H1 (cell line): ENCODE results near the gene MPP3. TPM values are rescaled to one million over a fixed set of nuclear protein-coding genes. Genes with fewer than 3 reads are reported as not detected.

Source experiments
- CTCF ChIA-PET: fragments of 300-600 bp; sonication (Branson Sonifier 250); formaldehyde crosslinking; loops from one replicate; lab custom pipeline; 2021; ENCODE audit not compliant: partially characterized antibody; lab: Charles Lee
- POLR2A ChIA-PET: fragments of 300-600 bp; sonication (Branson Sonifier 250); formaldehyde crosslinking; loops from one replicate; lab custom pipeline; 2021; ENCODE audit warnings: inconsistent platforms; ENCODE audit not compliant: partially characterized antibody; lab: Charles Lee
- DNase-seq, 2 experiments: peaks; one replicate each; pipeline versions ENCODE4 v3.0.0 to v3.0.0-alpha.2; 2010 to 2022; ENCODE audit warnings: low spot score in 2 of 2, low read depth in 1 of 2, mixed read lengths in 1 of 2
- FAIRE-seq: peaks from 2 replicates; lab custom pipeline; 2011; peaks lifted over from hg19 to GRCh38; lab: Jason Lieb, UNC
- H2AFZ ChIP-seq: 2 replicates; pipeline ENCODE4 v1.8.1; 2012; ENCODE audit warnings: low read length, inconsistent platforms
- H2AK5ac ChIP-seq: 2 replicates; pipeline ENCODE4 v1.6.1; 2013; ENCODE audit warnings: low read depth, low read length
- H2BK120ac ChIP-seq: replicated peaks from 2 replicates; pipeline ENCODE3; 2013; ENCODE audit warnings: low read depth, low read length, inconsistent platforms
- H2BK12ac ChIP-seq: 2 replicates; pipeline ENCODE4 v1.6.1; 2013; ENCODE audit warnings: low read depth, low read length
- H2BK15ac ChIP-seq: 2 replicates; pipeline ENCODE4 v1.6.1; 2013; ENCODE audit warnings: low read length
- H2BK20ac ChIP-seq: 2 replicates; pipeline ENCODE4 v1.6.1; 2013; ENCODE audit warnings: low read length
- H2BK5ac ChIP-seq: 2 replicates; pipeline ENCODE4 v1.6.1; 2013; ENCODE audit warnings: low read depth, low read length
- H3K14ac ChIP-seq: 2 replicates; pipeline ENCODE4 v1.6.1; 2013; ENCODE audit warnings: inconsistent platforms; ENCODE audit not compliant: insufficient read length
- H3K18ac ChIP-seq: 2 replicates; pipeline ENCODE4 v1.6.1; 2013; ENCODE audit warnings: low read length; ENCODE audit errors: extremely low read depth
- H3K23ac ChIP-seq: 2 replicates; pipeline ENCODE4 v1.6.1; 2013; ENCODE audit warnings: inconsistent platforms; ENCODE audit not compliant: insufficient read length
- H3K23me2 ChIP-seq: 2 replicates; pipeline ENCODE4 v1.6.1; 2013; ENCODE audit warnings: low read depth, low read length
- H3K27ac ChIP-seq: 2 replicates; pipeline ENCODE4 v1.6.1; 2011; ENCODE audit warnings: low read depth, low read length, inconsistent platforms
- H3K27me3 ChIP-seq, 4 experiments: replicated peaks in 1 of 4; 1 replicate in 1 of 4; 2 replicates in 3 of 4; pipeline versions ENCODE4 v1.6.1 to v1.8.1; 2011 to 2013; ENCODE audit warnings: low read length in 3 of 4, mild to moderate bottlenecking in 3 of 4, inconsistent platforms in 2 of 4, mixed read lengths in 2 of 4, moderate library complexity in 1 of 4; ENCODE audit not compliant: control insufficient read depth in 3 of 4, insufficient read depth in 3 of 4; ENCODE audit errors: extremely low read depth in 1 of 4
- H3K36me3 ChIP-seq, 4 experiments: 2 replicates each; pipeline versions ENCODE4 v1.6.1 to v1.8.1; 2011 to 2013; ENCODE audit warnings: mild to moderate bottlenecking in 4 of 4, low read length in 3 of 4, moderate library complexity in 2 of 4, control low read depth in 1 of 4, inconsistent platforms in 1 of 4; ENCODE audit not compliant: insufficient read depth in 4 of 4, control insufficient read depth in 2 of 4
- H3K4ac ChIP-seq: replicated peaks from 2 replicates; pipeline ENCODE3; 2013; ENCODE audit warnings: low read length, low read depth, mixed read lengths, inconsistent platforms; ENCODE audit not compliant: insufficient read length
- H3K4me1 ChIP-seq, 4 experiments: replicated peaks in 1 of 4; 1 replicate in 1 of 4; 2 replicates in 3 of 4; pipeline versions ENCODE4 v1.6.1 to v1.8.1; 2011 to 2013; ENCODE audit warnings: low read length in 3 of 4, inconsistent platforms in 2 of 4, mixed read lengths in 1 of 4; ENCODE audit not compliant: insufficient read depth in 4 of 4, control insufficient read depth in 3 of 4
- H3K4me2 ChIP-seq, 2 experiments: 2 replicates each; pipeline versions ENCODE4 v1.6.1 to v1.8.1; 2011 to 2013; ENCODE audit warnings: low read depth in 2 of 2, low read length in 2 of 2, control low read depth in 1 of 2, inconsistent platforms in 1 of 2, mild to moderate bottlenecking in 1 of 2; ENCODE audit not compliant: insufficient read depth in 1 of 2
- H3K4me3 ChIP-seq, 4 experiments: fragments of 200-600, 300-600 bp in 1 of 4; sonication (generic), shearing (Covaris generic), sonication (Bioruptor Twin) in 1 of 4; 2 replicates each; pipeline versions ENCODE4 v1.5.1 to v1.8.1; 2011 to 2016; ENCODE audit warnings: low read length in 4 of 4, low read depth in 3 of 4, control low read depth in 2 of 4, inconsistent platforms in 2 of 4, mild to moderate bottlenecking in 2 of 4, mixed read lengths in 1 of 4, moderate library complexity in 1 of 4; ENCODE audit not compliant: insufficient read depth in 2 of 4; ENCODE audit errors: extremely low read depth in 1 of 4
- H3K56ac ChIP-seq: replicated peaks from 2 replicates; pipeline ENCODE3; 2013; ENCODE audit warnings: low read depth, mild to moderate bottlenecking, mixed read lengths, low read length, inconsistent platforms; ENCODE audit not compliant: insufficient read length
- H3K79me1 ChIP-seq: 2 replicates; pipeline ENCODE4 v1.6.1; 2013; ENCODE audit warnings: low read depth, low read length, control low read depth
- H3K79me2 ChIP-seq, 2 experiments: 2 replicates each; pipeline versions ENCODE4 v1.6.1 to v1.8.1; 2012 to 2013; ENCODE audit warnings: low read length in 2 of 2, mild to moderate bottlenecking in 2 of 2, inconsistent platforms in 1 of 2; ENCODE audit not compliant: insufficient read depth in 2 of 2, control insufficient read depth in 1 of 2
- H3K9ac ChIP-seq, 4 experiments: replicated peaks in 1 of 4; 1 replicate in 1 of 4; 2 replicates in 3 of 4; pipeline versions ENCODE4 v1.6.1 to v1.8.1; 2011 to 2013; ENCODE audit warnings: low read depth in 3 of 4, low read length in 3 of 4, control low read depth in 2 of 4, mild to moderate bottlenecking in 2 of 4, moderate library complexity in 2 of 4, inconsistent platforms in 1 of 4; ENCODE audit errors: extremely low read depth in 1 of 4
- H3K9me3 ChIP-seq, 2 experiments: 2 replicates each; pipeline versions ENCODE4 v1.6.1 to v1.8.1; 2012 to 2013; ENCODE audit warnings: mild to moderate bottlenecking in 2 of 2, moderate library complexity in 2 of 2, control low read depth in 1 of 2, inconsistent platforms in 1 of 2, low read depth in 1 of 2, low read length in 1 of 2, mixed read lengths in 1 of 2; ENCODE audit not compliant: insufficient read depth in 2 of 2
- H4K20me1 ChIP-seq, 2 experiments: replicated peaks in 1 of 2; 2 replicates each; pipeline versions ENCODE3 to v1.8.1; 2011 to 2013; ENCODE audit warnings: inconsistent platforms in 2 of 2, low read length in 2 of 2, mild to moderate bottlenecking in 1 of 2; ENCODE audit not compliant: insufficient read depth in 2 of 2, control insufficient read depth in 1 of 2
- H4K5ac ChIP-seq: 2 replicates; pipeline ENCODE4 v1.6.1; 2013; ENCODE audit warnings: low read length, low read depth, mixed read lengths, inconsistent platforms; ENCODE audit not compliant: insufficient read length
- H4K8ac ChIP-seq: 2 replicates; pipeline ENCODE4 v1.8.0; 2013; ENCODE audit warnings: mild to moderate bottlenecking, moderate library complexity, low read length, inconsistent platforms; ENCODE audit not compliant: insufficient read depth; ENCODE audit errors: extremely low read depth
- H4K91ac ChIP-seq: replicated peaks from 2 replicates; pipeline ENCODE3; 2013; ENCODE audit warnings: low read length, mixed read lengths, inconsistent platforms; ENCODE audit not compliant: insufficient read length
- ASH2L ChIP-seq: fragments of 200-600, 300-600 bp; sonication (generic); IDR thresholded peaks from one replicate; pipeline ENCODE4 v1.7.1; 2017; ENCODE audit warnings: low read length
- BACH1 ChIP-seq: IDR thresholded peaks from 2 replicates; pipeline ENCODE4 v1.6.1; 2012; ENCODE audit warnings: low read length, improper control_type of control experiment
- CEBPB ChIP-seq: IDR thresholded peaks from 2 replicates; pipeline ENCODE4 v1.6.1; 2012; ENCODE audit warnings: low read depth, low read length
- CHD1 ChIP-seq: IDR thresholded peaks from 2 replicates; pipeline ENCODE4 v1.6.1; 2012; ENCODE audit warnings: low read depth, low read length, improper control_type of control experiment
- CREB1 ChIP-seq: IDR thresholded peaks from 2 replicates; pipeline ENCODE4 v1.6.1; 2012; ENCODE audit warnings: inconsistent platforms
- CTCF ChIP-seq, 3 experiments: IDR thresholded peaks; 1 replicate in 2 of 3; 2 replicates in 1 of 3; pipeline versions ENCODE4 v1.5.1 to v1.6.1; 2011; ENCODE audit warnings: low read length in 3 of 3, mild to moderate bottlenecking in 3 of 3, inconsistent platforms in 2 of 3, low read depth in 1 of 3, moderate library complexity in 1 of 3; ENCODE audit not compliant: insufficient read depth in 1 of 3; ENCODE audit errors: control extremely low read depth in 1 of 3
- HDAC2 ChIP-seq, 2 experiments: fragments of 300-600 bp in 1 of 2; sonication (generic) in 1 of 2; IDR thresholded peaks; 2 replicates each; pipeline ENCODE4 v1.6.1; 2011 to 2012; ENCODE audit warnings: low read depth in 2 of 2, low read length in 2 of 2, mild to moderate bottlenecking in 2 of 2, moderate library complexity in 2 of 2, borderline replicate concordance in 1 of 2, inconsistent platforms in 1 of 2
- POLR2A ChIP-seq, 2 experiments: IDR thresholded peaks; 1 replicate in 1 of 2; 2 replicates in 1 of 2; pipeline ENCODE4 v1.6.1; 2011; ENCODE audit warnings: low read depth in 2 of 2, low read length in 2 of 2, mild to moderate bottlenecking in 2 of 2; ENCODE audit errors: control extremely low read depth in 1 of 2
- SIX5 ChIP-seq: IDR thresholded peaks from 2 replicates; pipeline ENCODE4 v1.6.1; 2011; ENCODE audit warnings: mild to moderate bottlenecking, low read depth, low read length
- SP1 ChIP-seq: IDR thresholded peaks from 2 replicates; pipeline ENCODE4 v1.6.1; 2011; ENCODE audit warnings: low read depth, low read length
- SP2 ChIP-seq: IDR thresholded peaks from 2 replicates; pipeline ENCODE4 v1.6.1; 2012; ENCODE audit warnings: mild to moderate bottlenecking, low read length, inconsistent platforms
- TCF12 ChIP-seq: IDR thresholded peaks from 2 replicates; pipeline ENCODE4 v1.6.1; 2011; ENCODE audit warnings: low read depth, mild to moderate bottlenecking, low read length
- ZNF274 ChIP-seq: IDR thresholded peaks from 2 replicates; pipeline ENCODE4 v1.7.0; 2012; ENCODE audit warnings: low read length, borderline replicate concordance; ENCODE audit errors: extremely low read depth
- WGBS, 2 experiments: shearing (Covaris generic) in 1 of 2; methylation state at CpG; one replicate each; pipeline versions ENCODE4 v1.1.6 to v1.1.7; 2013 to 2015; ENCODE audit warnings: low lambda C conversion rate in 2 of 2, mixed read lengths in 2 of 2, inconsistent platforms in 1 of 2, low coverage in 1 of 2, missing lambda C conversion rate in 1 of 2; ENCODE audit not compliant: insufficient replicate concordance in 2 of 2, insufficient coverage in 1 of 2, insufficient read length in 1 of 2; ENCODE audit errors: extremely low coverage in 1 of 2, missing lambda C conversion rate in 1 of 2; 5-methylcytosine and 5-hydroxymethylcytosine counted together
- polyA plus RNA-seq, 7 experiments: library from polyadenylated mRNA; depleted of rRNA in 3 of 7; stranded (reverse) in 5 of 7; unstranded in 2 of 7; fragments of >200 nt in 5 of 7; fragments of 200-250 nt in 2 of 7; gene quantifications; 1 replicate in 5 of 7; 2 replicates in 1 of 7; 4 replicates in 1 of 7; pipeline versions ENCODE4 v1.2.1 to v1.2.3, GENCODE V29; 2011 to 2013; ENCODE audit warnings: missing spikeins in 2 of 7, mixed read lengths in 2 of 7
- total RNA-seq: library from RNA; stranded (reverse); fragmentation: NEBNext Ultra II Directional; extraction: Animal tissue kit (Norgen Biotek cat#: 25700); gene quantifications from 2 replicates; pipeline ENCODE4 v1.2.1, GENCODE V29; 2021

Gene MPP3
- total and polyA plus RNA-seq, 2 of the 8 experiments (the other 6 are each of a cell fraction or from before 2014, with no cell fraction given), result 3.1 to 6.1 TPM

DNA sequence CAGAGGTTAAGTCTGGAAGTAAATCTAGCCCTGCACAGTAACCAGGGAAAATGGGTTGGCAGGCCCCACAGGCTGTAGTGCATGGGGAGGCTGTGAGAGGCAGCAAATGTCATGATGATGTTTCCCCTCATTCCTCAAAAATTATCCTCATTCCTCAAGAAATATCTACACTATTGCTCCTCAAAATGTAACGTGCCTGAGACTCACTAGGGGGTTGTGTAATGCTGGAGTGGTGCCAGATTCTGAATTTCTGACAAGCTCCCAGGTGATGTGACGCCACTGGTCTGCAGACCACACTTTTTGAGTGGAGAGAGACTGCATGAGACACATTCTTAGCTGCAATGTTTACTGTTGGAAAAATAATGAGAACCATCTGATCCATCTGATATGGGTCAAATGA, 1.2 kb upstream of the MPP3 start:
- Histone ChIP-seq H4K20me1 (peaks cover 0 to 2% of the 10 kb centered on the region in 2 experiments), H3K27ac (no peak overlapping the region), H3K9ac (no peak overlapping the region), H2AK5ac (no peak overlapping the region), H3K79me2 (no peaks in the 10 kb centered on the region), H2BK20ac (no peak overlapping the region), H2BK5ac (no peak overlapping the region), H4K8ac (no peak overlapping the region), H3K4me2 (peak overlapping the region in 1 of 2 experiments; percentile 80; a peak in 2 of 4 replicates), H3K79me1 (no peaks in the 10 kb centered on the region), H2BK120ac (no peak overlapping the region), H3K23me2 (peaks cover 10% of the 10 kb centered on the region; the same call in 1 of the 2 replicates), H3K9me3 (peaks cover 0 to 4% of the 10 kb centered on the region in 2 experiments; a peak in 2 of 4 replicates), H3K4me3 (peak overlapping the region in 2 of 4 experiments; percentile 65 to 87; a peak in 2 of 8 replicates), H2BK12ac (no peak overlapping the region), H3K27me3 (peaks cover 0 to 15% (median 13%) of the 10 kb centered on the region in 4 experiments; a peak in 6 of 7 replicates), H3K14ac (no peak overlapping the region), H3K56ac (no peak overlapping the region), H2BK15ac (no peak overlapping the region; the same call in 1 of the 2 replicates), H3K23ac (no peak overlapping the region), H3K18ac (no peak overlapping the region), H3K36me3 (no peaks in the 10 kb centered on the region), H4K91ac (no peak overlapping the region), H3K4me1 (peaks cover 0 to 11% (median 6%) of the 10 kb centered on the region in 4 experiments; a peak in 5 of 7 replicates), H3K4ac (no peak overlapping the region), H4K5ac (no peak overlapping the region), H2AFZ (no peak overlapping the region)
- CTCF ChIA-PET, result interaction anchor here (0.7 to 1.1 kb wide), 4 partner anchors 12 to 81 kb away, joined by 3 to 4 read pairs (median 3); partner anchors contain the start of gene CD300LG
- DNase-seq (no peak), FAIRE-seq (no peak)
- TF ChIP-seq SP2, result no peak
- no peak for TF ChIP-seq HDAC2 (IDR thresholded peaks at IDR 0.05; ENCODE audit: borderline replicate concordance in 1 of 2, low read depth in 2 of 2, low read length in 2 of 2)
- no peak for TF ChIP-seq CTCF (IDR thresholded peaks at IDR 0.05; ENCODE audit: control extremely low read depth in 1 of 3, insufficient read depth in 1 of 3, low read depth in 1 of 3, low read length in 3 of 3)
- TF ChIP-seq SP1, result no peak
- TF ChIP-seq POLR2A (IDR thresholded peaks at IDR 0.05; ENCODE audit: control extremely low read depth in 1 of 2, low read depth in 2 of 2, low read length in 2 of 2), result no peak
- no peak for TF ChIP-seq SIX5
- TF ChIP-seq BACH1, result no peak
- no peak for TF ChIP-seq ZNF274
- TF ChIP-seq CEBPB, result no peak
- TF ChIP-seq CHD1, result no peak
- TF ChIP-seq CREB1, result no peak
- TF ChIP-seq ASH2L, result no peak
- no peak for TF ChIP-seq TCF12
- WGBS, 2 experiments, result 77% methylated on average over 2 of the region's 2 CpGs; no CpG with 5 or more reads in 1 of the 2 experiments
- POLR2A ChIA-PET, result interaction anchor here (1.1 kb wide), 1 partner anchor 16 kb away, joined by 3 read pairs; no protein-coding TSS in a partner anchor
